K562 (cell line): ENCODE results near the gene FMNL2. TPM values are rescaled to one million over a fixed set of nuclear protein-coding genes. Genes with fewer than 3 reads are reported as not detected.

ENCODE experiments used
- ATAC-seq: fragments of 200-7000 bp; cut with Tn5 transposase; 3 replicates; pipeline ENCODE4 v1.9.1; 2020; ENCODE audit warnings: moderate library complexity
- BruUV-seq: library from RNA; stranded (reverse); fragments of 400-500 nt; replicated peaks from 2 replicates; lab custom pipeline; 2021; lab: Mats Ljungman, UMichigan
- CTCF ChIA-PET: fragments of 300-600 bp; formaldehyde crosslinking; extraction: SDS; loops from one replicate; lab custom pipeline; 2021; ENCODE audit warnings: low intra/inter-chr PET ratio; lab: Yijun Ruan, JAX
- POLR2A ChIA-PET: fragments of 300-600, 350-650 bp; sonication (Branson Sonifier 250); formaldehyde crosslinking; extraction: SDS; loops from one replicate; lab custom pipeline; 2021; ENCODE audit warnings: antibody characterized with exemption, inconsistent platforms; lab: Yijun Ruan, JAX
- DNase-seq, 4 experiments: peaks; one replicate each; pipeline versions ENCODE4 v3.0.0 to v3.0.0-alpha.2; 2011 to 2018; ENCODE audit warnings: low spot score in 3 of 4, mixed read lengths in 3 of 4; ENCODE audit errors: extremely low read depth in 1 of 4
- FAIRE-seq: peaks from 2 replicates; lab custom pipeline; 2011; peaks lifted over from hg19 to GRCh38; lab: Jason Lieb, UNC
- H2AFZ ChIP-seq: 2 replicates; pipeline ENCODE4 v1.6.0; 2011; ENCODE audit warnings: low read depth, low read length, control low read depth, inconsistent platforms
- H3K27ac ChIP-seq: fragments of 200-600 bp; 3 replicates; pipeline ENCODE4 v1.8.0; 2011; ENCODE audit warnings: low read depth, mild to moderate bottlenecking, control low read depth, inconsistent platforms, low read length, moderate library complexity, mixed read lengths; ENCODE audit errors: extremely low read depth
- H3K27me3 ChIP-seq, 2 experiments: fragments of 300-600 bp in 1 of 2; 2 replicates in 1 of 2; 3 replicates in 1 of 2; pipeline versions ENCODE4 v1.6.0 to v1.8.0; 2011; ENCODE audit warnings: inconsistent platforms in 2 of 2, low read length in 2 of 2, mild to moderate bottlenecking in 1 of 2, mixed read lengths in 1 of 2, moderate library complexity in 1 of 2; ENCODE audit not compliant: control insufficient read depth in 2 of 2, insufficient read depth in 2 of 2
- H3K36me3 ChIP-seq: fragments of 300-600 bp; 3 replicates; pipeline ENCODE4 v1.8.0; 2011; ENCODE audit warnings: mild to moderate bottlenecking, low read length, inconsistent platforms; ENCODE audit not compliant: control insufficient read depth, insufficient read depth
- H3K4me1 ChIP-seq, 2 experiments: fragments of 200-600 bp in 1 of 2; replicated peaks in 1 of 2; 2 replicates in 1 of 2; 3 replicates in 1 of 2; pipeline versions ENCODE4 v1.5.1 to v1.8.0; 2011; ENCODE audit warnings: inconsistent platforms in 2 of 2, low read length in 2 of 2, mild to moderate bottlenecking in 1 of 2, mixed read lengths in 1 of 2, moderate library complexity in 1 of 2; ENCODE audit not compliant: control insufficient read depth in 2 of 2, insufficient read depth in 2 of 2
- H3K4me2 ChIP-seq: 2 replicates; pipeline ENCODE4 v1.6.1; 2011; ENCODE audit warnings: low read length, control low read depth, inconsistent platforms, mixed read lengths; ENCODE audit not compliant: insufficient read depth
- H3K4me3 ChIP-seq: fragments of 200-600 bp; sonication (generic), shearing (Covaris generic); 2 replicates; pipeline ENCODE4 v1.5.1; 2016; ENCODE audit warnings: control low read depth, inconsistent platforms
- H3K79me2 ChIP-seq: fragments of 200-600 bp; 3 replicates; pipeline ENCODE4 v1.8.0; 2011; ENCODE audit warnings: low read length, inconsistent platforms; ENCODE audit not compliant: control insufficient read depth, insufficient read depth
- H3K9ac ChIP-seq, 2 experiments: 2 replicates each; pipeline versions ENCODE4 v1.6.0 to v1.6.1; 2011; ENCODE audit warnings: low read depth in 2 of 2, low read length in 2 of 2, control low read depth in 1 of 2, inconsistent platforms in 1 of 2, mild to moderate bottlenecking in 1 of 2, mixed read lengths in 1 of 2; ENCODE audit not compliant: insufficient read depth in 1 of 2
- H3K9me1 ChIP-seq: one replicate; pipeline ENCODE4 v1.6.0; 2011; ENCODE audit warnings: inconsistent platforms, mild to moderate bottlenecking, low read length, moderate library complexity; ENCODE audit not compliant: control insufficient read depth, insufficient read depth
- H3K9me3 ChIP-seq: replicated peaks from 2 replicates; pipeline ENCODE4 v1.5.1; 2011; ENCODE audit warnings: low read depth, low read length, inconsistent platforms; ENCODE audit not compliant: control insufficient read depth, insufficient read depth
- H4K20me1 ChIP-seq: replicated peaks from 2 replicates; pipeline ENCODE4 v1.6.1; 2011; ENCODE audit warnings: low read length, inconsistent platforms, mixed read lengths; ENCODE audit not compliant: control insufficient read depth, insufficient read depth
- FOXK2 ChIP-seq, 2 experiments: fragments of 450-650 bp; IDR thresholded peaks in 1 of 2; conservative IDR thresholded peaks in 1 of 2; 2 replicates each; pipeline ENCODE4 v1.6.1; 2016; ENCODE audit warnings: low read depth in 2 of 2, mild to moderate bottlenecking in 1 of 2
- GATAD2B ChIP-seq: fragments of 450-650 bp; IDR thresholded peaks from 2 replicates; pipeline ENCODE4 v1.6.1; 2017; ENCODE audit warnings: mild to moderate bottlenecking, borderline replicate concordance
- HMG20A ChIP-seq: fragments of 450-650 bp; formaldehyde crosslinking; conservative IDR thresholded peaks from 2 replicates; pipeline ENCODE4 v1.4.0; 2020; ENCODE audit warnings: mild to moderate bottlenecking, mixed read lengths
- MAZ ChIP-seq, 2 experiments: fragments of 450-650 bp in 1 of 2; sonication (generic) in 1 of 2; formaldehyde crosslinking; IDR thresholded peaks in 1 of 2; conservative IDR thresholded peaks in 1 of 2; 2 replicates each; pipeline versions ENCODE4 v1.4.0 to v1.5.0; 2020; ENCODE audit warnings: mild to moderate bottlenecking in 1 of 2, missing genetic modification reagents in 1 of 2
- POU5F1 ChIP-seq: fragments of 150-350 bp; IDR thresholded peaks from 2 replicates; pipeline ENCODE4 v1.6.1; 2014; ENCODE audit warnings: borderline replicate concordance, low read length, low read depth, mild to moderate bottlenecking; ENCODE audit not compliant: partially characterized antibody
- ZNF174 ChIP-seq: fragments of 250-450 bp; sonication (Bioruptor Pico); IDR thresholded peaks from 2 replicates; pipeline ENCODE4 v1.4.0; 2020; ENCODE audit warnings: mild to moderate bottlenecking
- ZNF280A ChIP-seq: fragments of 450-650 bp; IDR thresholded peaks from 2 replicates; pipeline ENCODE4 v1.6.1; 2018; ENCODE audit warnings: mild to moderate bottlenecking, low read depth; ENCODE audit not compliant: partially characterized antibody
- WGBS: fragments of 100-300 bp; shearing (Covaris generic); methylation state at CpG from one replicate; pipeline ENCODE4 v1.1.6; 2016; ENCODE audit warnings: low coverage, mixed read lengths; ENCODE audit not compliant: insufficient coverage; ENCODE audit errors: missing lambda C conversion rate; 5-methylcytosine and 5-hydroxymethylcytosine counted together
- in situ Hi-C: fragments of 300-500 bp; cut with MboI; formaldehyde crosslinking; loops from 4 replicates; pipeline ENCODE4 v1.15.0; 2018; ENCODE audit warnings: inconsistent platforms, mixed read lengths
- intact Hi-C: fragments of 100-400 bp; cut with micrococcal nuclease; formaldehyde crosslinking; loops from 2 replicates; pipeline ENCODE4 v1.14.2; 2022
- polyA plus RNA-seq, 8 experiments: library from polyadenylated mRNA; depleted of rRNA in 4 of 8; stranded (reverse) in 5 of 8; unstranded in 3 of 8; fragments of >200 nt; fragmentation: Nextera tagmentation in 2 of 8; fragmentation: Illumina TruSeq in 1 of 8; extraction: Ambion mirVana in 2 of 8; extraction: Trizol in 1 of 8; gene quantifications; 2 replicates each; pipeline versions ENCODE4 v1.2.1 to v1.2.3, GENCODE V29; 2011 to 2014; ENCODE audit warnings: inconsistent platforms in 1 of 8, missing spikeins in 1 of 8
- total RNA-seq, 7 experiments: library from RNA; depleted of rRNA in 6 of 7; stranded (reverse); fragments of >200 nt in 6 of 7; fragmentation: Illumina TruSeq in 2 of 7; extraction: Trizol in 2 of 7; gene quantifications; 2 replicates each; pipeline versions ENCODE4 v1.2.1 to v1.2.3, GENCODE V29; 2011 to 2021; ENCODE audit warnings: low replicate concordance in 1 of 7

The FMNL2 gene
- total and polyA plus RNA-seq, 9 of the 15 experiments (the other 6 are each of a cell fraction or from before 2014, with no cell fraction given), result 0.15 to 0.49 (median 0.24) TPM; not detected in 1

- no peak for ATAC-seq
- no peak for TF ChIP-seq MAZ (CRISPR knock-in tag; conservative IDR thresholded peaks at IDR 0.05 in 1 of 2, IDR thresholded peaks at IDR 0.05 in 1 of 2)
- no peak for TF ChIP-seq ZNF174 (CRISPR knock-in tag)
- TF ChIP-seq ZNF280A, result no peak
- no peak for TF ChIP-seq GATAD2B
- no peak for TF ChIP-seq POU5F1
- TF ChIP-seq HMG20A (CRISPR knock-in tag), result no peak
- TF ChIP-seq FOXK2 (conservative IDR thresholded peaks at IDR 0.05 in 1 of 2, IDR thresholded peaks at IDR 0.05 in 1 of 2; ENCODE audit: low read depth in 2 of 2), result no peak
Observed at GRCh38 chr2:152464851-152465470, 130.0 kb downstream of the FMNL2 start.

More at GRCh38 chr2:152464851-152465470, 130.0 kb downstream of the FMNL2 start:
- POLR2A ChIA-PET, result interaction anchor here (0.8 kb wide), 1 partner anchor 9 kb away, joined by 3 read pairs; no protein-coding TSS in a partner anchor
- DNase-seq (no peak), FAIRE-seq (no peak)
- in situ Hi-C loops, result no loop called here
- Histone ChIP-seq H3K4me2 (no peak overlapping the region), H4K20me1 (no peaks in the 10 kb centered on the region), H3K36me3 (no peaks in the 10 kb centered on the region), H3K27ac (no peak overlapping the region), H3K79me2 (no peaks in the 10 kb centered on the region), H3K9ac (no peak overlapping the region), H3K9me3 (no peaks in the 10 kb centered on the region), H2AFZ (no peak overlapping the region), H3K4me1 (no peaks in the 10 kb centered on the region), H3K9me1 (no peaks in the 10 kb centered on the region), H3K27me3 (peaks cover 9 to 12% of the 10 kb centered on the region in 2 experiments), H3K4me3 (no peak overlapping the region)
- WGBS, result 0% methylated on average over 7 of the region's 7 CpGs
- CTCF ChIA-PET, result no interaction called here
- intact Hi-C loops, result no loop called here
- BruUV-seq, result no TSS peak
